ENCODE results near the gene CLTCL1. TPM values are rescaled to one million over a fixed set of nuclear protein-coding genes. Genes with fewer than 3 reads are reported as not detected.

The CLTCL1 gene
- total and polyA plus RNA-seq, 9 of the 15 experiments (the other 6 are each of a cell fraction or from before 2014, with no cell fraction given): 1.1 to 11.7 (median 5.0) TPM

DNA sequence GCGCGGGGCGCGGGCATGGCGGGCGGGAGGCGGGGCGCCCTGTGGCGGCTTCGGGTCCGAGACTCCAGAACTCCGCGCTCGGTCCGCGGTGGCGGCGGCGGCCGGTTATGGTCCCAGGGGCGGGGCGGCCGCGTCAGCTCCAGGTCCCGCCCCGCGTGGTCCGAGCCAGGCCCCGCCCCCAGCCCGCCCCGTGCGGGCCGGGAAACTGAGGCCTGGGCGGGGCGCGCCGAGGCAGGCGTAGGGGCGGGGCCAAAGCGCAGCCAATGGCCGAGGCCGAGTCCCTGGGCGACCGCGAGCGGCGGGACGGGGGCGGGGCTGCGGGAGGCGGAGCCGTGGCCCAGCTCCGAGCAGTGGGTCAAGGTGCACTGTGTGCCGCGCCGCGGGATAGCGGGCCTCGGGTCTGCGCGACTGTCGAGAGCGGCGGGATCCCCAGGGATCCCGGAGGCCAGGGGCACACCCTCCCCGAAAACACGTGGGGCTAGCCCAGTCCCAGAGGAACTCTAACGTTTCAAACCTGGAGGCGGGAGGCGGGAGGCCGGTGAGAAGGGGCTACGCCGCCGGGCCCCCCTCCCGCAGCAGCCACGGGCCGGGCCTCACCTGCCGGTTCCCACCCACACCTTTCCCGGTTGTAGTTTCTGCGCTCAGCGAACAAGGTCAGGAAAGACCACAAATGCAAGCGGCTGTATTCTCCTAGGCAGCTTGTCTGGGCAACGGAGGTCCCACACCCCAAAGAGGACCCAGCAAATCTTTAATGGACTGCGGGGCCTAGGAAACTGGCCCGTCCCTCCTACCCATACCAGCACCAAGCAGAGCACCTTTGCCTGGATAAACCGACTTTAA lies 112.6 kb downstream of the CLTCL1 start, which contains the start of gene SLC25A1 (continued):
- TF ChIP-seq ZNF445 (CRISPR knock-in tag; IDR thresholded peaks at IDR 0.05; ENCODE audit: low read depth) (no peak), AFF1 (IDR thresholded peaks at IDR 0.05; ENCODE audit: low read depth in 1 of 2, partially characterized antibody in 2 of 2) (no peak), ZNF444 (CRISPR knock-in tag; IDR thresholded peaks at IDR 0.05) (no peak), HOMEZ (CRISPR knock-in tag; IDR thresholded peaks at IDR 0.05) (0 out of 2 replicates have a peak, but pooled peaks have one; percentile 23), ZBTB8A (IDR thresholded peaks at IDR 0.05; ENCODE audit: partially characterized antibody) (no peak), RFX5 (IDR thresholded peaks at IDR 0.05; ENCODE audit: low read depth, low read length) (no peak; the same call in 1 of the 2 replicates), IRF1 (CRISPR knock-in tag; IDR thresholded peaks at IDR 0.05; ENCODE audit: borderline replicate concordance) (no peak), POLR2AphosphoS5 (IDR thresholded peaks at IDR 0.05; ENCODE audit: control insufficient read depth, insufficient read depth, low read depth, low read length) (no peak), NCOR1 (IDR thresholded peaks at IDR 0.05) (no peak), NFE2L1 (tag; IDR thresholded peaks at IDR 0.05; ENCODE audit: borderline replicate concordance, low read depth) (no peak), PCBP1 (IDR thresholded peaks at IDR 0.05; ENCODE audit: low read depth, low read length, poor library complexity, severe bottlenecking) (no peak), TAL1 (IDR thresholded peaks at IDR 0.05) (no peak), E2F5 (CRISPR knock-in tag; IDR thresholded peaks at IDR 0.05) (no peak)
- TF ChIP-seq, protein P1, sequence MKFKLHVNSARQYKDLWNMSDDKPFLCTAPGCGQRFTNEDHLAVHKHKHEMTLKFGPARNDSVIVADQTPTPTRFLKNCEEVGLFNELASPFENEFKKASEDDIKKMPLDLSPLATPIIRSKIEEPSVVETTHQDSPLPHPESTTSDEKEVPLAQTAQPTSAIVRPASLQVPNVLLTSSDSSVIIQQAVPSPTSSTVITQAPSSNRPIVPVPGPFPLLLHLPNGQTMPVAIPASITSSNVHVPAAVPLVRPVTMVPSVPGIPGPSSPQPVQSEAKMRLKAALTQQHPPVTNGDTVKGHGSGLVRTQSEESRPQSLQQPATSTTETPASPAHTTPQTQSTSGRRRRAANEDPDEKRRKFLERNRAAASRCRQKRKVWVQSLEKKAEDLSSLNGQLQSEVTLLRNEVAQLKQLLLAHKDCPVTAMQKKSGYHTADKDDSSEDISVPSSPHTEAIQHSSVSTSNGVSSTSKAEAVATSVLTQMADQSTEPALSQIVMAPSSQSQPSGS (CRISPR knock-in tag; IDR thresholded peaks at IDR 0.05): no peak
- TF ChIP-seq, protein P2, sequence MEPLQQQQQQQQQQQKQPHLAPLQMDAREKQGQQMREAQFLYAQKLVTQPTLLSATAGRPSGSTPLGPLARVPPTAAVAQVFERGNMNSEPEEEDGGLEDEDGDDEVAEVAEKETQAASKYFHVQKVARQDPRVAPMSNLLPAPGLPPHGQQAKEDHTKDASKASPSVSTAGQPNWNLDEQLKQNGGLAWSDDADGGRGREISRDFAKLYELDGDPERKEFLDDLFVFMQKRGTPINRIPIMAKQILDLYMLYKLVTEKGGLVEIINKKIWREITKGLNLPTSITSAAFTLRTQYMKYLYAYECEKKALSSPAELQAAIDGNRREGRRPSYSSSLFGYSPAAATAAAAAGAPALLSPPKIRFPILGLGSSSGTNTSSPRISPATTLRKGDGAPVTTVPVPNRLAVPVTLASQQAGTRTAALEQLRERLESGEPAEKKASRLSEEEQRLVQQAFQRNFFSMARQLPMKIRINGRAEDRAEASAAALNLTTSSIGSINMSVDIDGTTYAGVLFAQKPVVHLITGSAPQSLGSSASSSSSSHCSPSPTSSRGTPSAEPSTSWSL (CRISPR knock-in tag; IDR thresholded peaks at IDR 0.05; ENCODE audit: borderline replicate concordance): peak; percentile 95
